Ovary (tissue), 3 donors: ENCODE results near the gene COA8.

ENCODE experiments used
- CTCF ChIP-seq, 3 donors: fragments of 450-650 bp in 2 of 3; fragments of 200-600 bp in 1 of 3; IDR thresholded peaks; one replicate each; pipeline versions ENCODE4 v1.5.1 to v1.8.0; 2016 to 2022; ENCODE audit warnings: antibody characterized with exemption in 3 of 3, mild to moderate bottlenecking in 1 of 3
- EP300 ChIP-seq: sonication (generic); formaldehyde crosslinking; IDR thresholded peaks from one replicate; pipeline ENCODE4 v1.6.1; 2017; ENCODE audit warnings: antibody characterized with exemption
- donor health status: DM: no; HTN: no; CAD: no.

- TF ChIP-seq CTCF (IDR thresholded peaks at IDR 0.05) (no peak), EP300 (no peak)
Observed at GRCh38 chr14:103547455-103547940, 15.3 kb upstream of the COA8 start.
